NAMALWA (cell line): ENCODE results near the gene TRIOBP.
A peak's percentile ranks its signal among the peaks of the same experiment; 100 is the strongest.
"Not testable (repeated sequence)": the region's sequence is repeated elsewhere in the genome, so short reads cannot be mapped to it uniquely, and the experiment has no call there.

ENCODE experiments used
- DNase-seq: peaks from one replicate; pipeline ENCODE4 v3.0.0-alpha.2; 2015; ENCODE audit warnings: low spot score

The TRIOBP gene

GRCh38 chr22:37775785-37776638, 79.2 kb downstream of the TRIOBP start:
- DNase-seq: no peak

DNA sequence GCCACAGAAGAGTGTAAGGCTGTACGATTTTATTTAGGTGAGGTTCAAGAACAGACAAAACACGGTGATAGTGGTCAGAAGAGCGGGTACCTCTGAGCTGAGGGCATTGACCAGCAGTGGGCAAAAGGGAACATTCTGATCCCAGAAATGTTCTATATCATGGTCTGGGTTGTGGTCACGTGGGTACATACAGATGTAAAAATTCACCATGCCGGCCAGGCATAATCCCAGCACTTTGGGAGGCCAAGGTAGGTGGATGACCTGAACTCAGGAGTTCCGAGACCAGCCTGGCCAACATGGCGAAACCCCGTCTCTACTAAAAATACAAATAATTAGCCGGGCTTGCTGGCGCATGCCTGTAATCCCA, 79.8 kb downstream of the TRIOBP start:
- no peak for DNase-seq

GRCh38 chr22:37777122-37777687, 80.4 kb downstream of the TRIOBP start:
- no peak for DNase-seq

DNA sequence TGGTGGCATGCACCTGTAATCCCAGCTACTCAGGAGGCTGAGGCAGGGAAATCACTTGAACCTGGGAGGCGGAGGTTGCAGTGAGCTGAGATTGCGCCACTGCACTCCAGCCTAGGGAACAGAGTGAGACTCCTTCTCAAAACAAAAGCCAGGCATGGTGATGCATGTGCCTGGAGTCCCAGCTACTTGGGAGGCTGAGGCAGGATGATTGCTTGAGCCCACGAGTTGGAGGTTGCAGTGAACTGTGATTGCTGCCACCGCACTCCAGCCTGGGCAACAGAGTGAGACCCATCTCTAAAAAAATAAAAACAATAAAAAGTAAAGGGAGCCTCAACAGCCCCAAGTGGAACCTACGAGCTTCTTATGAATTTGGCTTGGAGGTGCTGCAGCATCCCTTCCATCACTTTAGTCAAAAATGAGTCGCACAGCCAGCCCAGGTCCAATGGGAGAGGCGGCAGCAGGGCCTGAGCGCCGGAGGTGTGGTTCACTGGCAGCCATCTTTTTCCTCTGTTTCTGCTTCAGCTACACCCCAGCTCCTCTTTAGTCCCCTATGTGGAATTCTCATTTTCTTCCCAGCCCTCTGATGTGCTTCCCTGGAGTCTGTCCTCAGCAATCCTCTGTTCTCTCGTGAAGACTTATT, 81.6 kb downstream of the TRIOBP start:
- DNase-seq: no peak

- no peak for DNase-seq
Measured at GRCh38 chr22:37781434-37782059, 84.7 kb downstream of the TRIOBP start.

DNA sequence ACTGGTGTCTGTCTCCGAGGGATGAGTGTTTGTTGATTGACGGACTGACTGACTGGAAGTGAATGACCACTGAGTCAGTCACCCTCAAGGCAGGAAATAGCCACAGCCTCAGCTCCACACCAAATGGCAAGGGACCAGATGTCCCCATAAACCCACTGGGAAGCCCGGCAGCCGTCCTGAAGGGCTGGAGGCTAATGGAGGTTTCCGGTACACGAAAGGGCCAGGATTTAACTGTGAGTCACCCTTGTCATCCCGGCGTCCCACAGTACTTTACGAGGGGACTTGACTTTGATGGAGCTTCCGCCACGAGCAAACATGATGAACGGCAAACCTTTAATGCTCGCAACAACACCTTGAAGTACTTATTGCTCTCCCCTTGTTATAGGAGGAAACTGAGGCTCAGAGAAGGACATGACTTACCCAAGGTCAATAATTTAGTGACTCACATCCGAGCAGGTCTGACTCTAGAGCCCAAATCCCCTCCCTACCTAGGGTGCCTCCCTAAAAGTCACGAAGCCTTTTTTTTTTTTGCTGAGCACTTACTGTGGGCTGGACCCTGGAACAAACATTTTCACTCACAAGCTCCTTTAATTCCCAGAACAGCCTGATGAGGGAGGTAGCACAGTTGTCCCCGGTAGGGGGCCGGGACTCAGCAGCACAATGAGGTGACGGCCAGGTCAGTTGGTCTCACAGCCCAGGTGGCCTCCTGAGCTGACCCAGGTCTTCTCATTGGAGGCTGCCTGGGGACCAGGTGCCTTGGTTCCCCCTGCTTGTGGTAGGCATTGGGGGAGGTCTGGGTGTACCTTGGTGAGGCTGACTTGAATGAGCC, 85.7 kb downstream of the TRIOBP start:
- no peak for DNase-seq

GRCh38 chr22:37784829-37785495, 88.1 kb downstream of the TRIOBP start:
- DNase-seq: no peak

- no peak for DNase-seq
Measured at GRCh38 chr22:37790234-37790633, 93.4 kb downstream of the TRIOBP start.

DNA sequence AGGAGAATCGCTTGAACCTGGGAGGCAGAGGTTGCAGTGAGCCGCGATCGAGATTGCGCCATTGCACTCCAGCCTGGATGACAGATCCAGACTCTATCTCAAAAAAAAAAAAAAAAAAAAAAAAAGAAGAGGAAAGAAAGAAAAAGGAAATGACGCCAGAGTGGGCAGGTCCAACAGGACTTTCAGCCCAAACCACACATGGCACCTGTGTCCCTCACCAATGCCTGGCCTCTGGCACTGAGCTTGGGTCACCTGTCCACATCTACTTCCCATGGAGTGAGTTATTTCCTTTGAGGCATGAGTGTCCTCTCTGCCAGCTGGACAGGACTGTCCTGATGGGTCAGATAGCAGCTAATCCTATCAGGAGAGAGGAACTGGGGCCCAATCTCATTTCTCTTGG, 95.6 kb downstream of the TRIOBP start:
- DNase-seq: no peak

DNA sequence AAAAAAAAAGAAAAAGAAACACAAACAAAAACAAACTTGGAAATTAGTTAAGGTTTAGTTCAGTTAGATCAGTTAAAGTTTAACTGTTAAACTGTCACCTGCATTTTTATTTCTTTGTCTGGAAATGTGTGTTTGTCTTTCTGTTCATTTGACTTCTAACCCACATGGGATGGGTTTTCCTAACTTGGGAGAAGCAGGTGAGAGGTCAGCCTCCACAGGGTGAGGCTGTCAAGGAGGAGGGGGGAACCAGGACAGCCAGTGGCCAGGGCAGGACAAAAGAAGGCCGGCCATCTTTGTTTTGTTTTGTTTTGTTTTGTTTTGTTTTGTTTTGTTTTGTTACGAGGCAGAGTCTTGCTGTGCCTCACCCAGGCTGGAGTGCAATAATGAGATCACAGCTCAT, 97.5 kb downstream of the TRIOBP start:
- DNase-seq: no peak

- no peak for DNase-seq
Measured at GRCh38 chr22:37796079-37796478, 99.2 kb downstream of the TRIOBP start.

DNA sequence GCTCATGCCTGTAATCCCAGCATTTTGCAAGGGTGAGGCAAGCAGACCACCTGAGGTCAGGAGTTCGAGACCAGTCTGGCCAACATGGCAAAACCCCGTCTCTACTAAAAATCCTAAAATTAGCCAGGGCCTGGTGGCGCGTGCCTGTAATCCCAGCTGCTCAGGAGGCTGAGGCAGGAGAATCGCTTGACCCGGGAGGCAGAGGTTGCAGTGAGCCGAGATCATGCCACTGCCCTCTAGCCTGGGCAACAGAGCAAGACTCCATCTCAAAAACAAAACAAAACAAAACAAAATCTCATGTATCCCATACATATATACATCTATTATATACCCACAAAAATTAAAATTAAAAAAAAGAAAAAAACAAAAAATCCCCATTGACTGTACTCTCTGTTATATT, 100.4 kb downstream of the TRIOBP start:
- DNase-seq: not testable (repeated sequence)

DNA sequence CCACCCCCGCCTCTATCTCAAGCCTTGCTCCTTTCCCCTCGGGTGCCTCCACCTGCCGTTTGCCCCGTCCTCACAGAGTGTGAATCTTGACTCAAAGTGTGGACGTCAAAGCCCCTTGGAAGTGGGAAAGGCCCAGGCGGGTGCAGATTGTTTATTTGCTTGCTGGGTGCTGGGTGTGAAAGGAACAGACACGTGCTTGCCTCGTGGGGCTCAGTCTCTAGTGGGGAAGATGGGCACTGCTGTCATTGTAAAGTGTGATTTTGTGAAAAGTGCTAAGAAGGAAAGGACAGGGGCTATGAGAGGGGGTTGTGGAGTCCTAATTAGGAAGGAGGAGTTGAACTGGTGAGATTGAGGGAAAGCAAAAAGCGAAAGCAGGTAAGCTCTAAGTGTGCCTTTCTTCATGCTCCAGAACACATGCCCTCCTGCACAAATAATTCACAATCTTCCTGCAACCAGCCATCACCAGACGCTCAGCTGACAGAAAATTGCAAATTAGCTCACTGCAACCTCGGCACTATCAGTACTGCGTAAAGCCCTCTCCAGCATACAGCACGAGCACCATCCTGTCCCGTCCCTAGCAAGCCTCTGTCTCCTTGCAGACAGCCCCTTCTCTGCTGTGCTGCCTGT, 101.1 kb downstream of the TRIOBP start:
- DNase-seq: peak; percentile 47

- DNase-seq: not testable (repeated sequence)
Measured at GRCh38 chr22:37799979-37800378, 103.1 kb downstream of the TRIOBP start.

GRCh38 chr22:37801946-37802309, 105.1 kb downstream of the TRIOBP start:
- no peak for DNase-seq

GRCh38 chr22:37802310-37803194, 105.7 kb downstream of the TRIOBP start:
- DNase-seq: no peak

GRCh38 chr22:37803195-37803638, 106.4 kb downstream of the TRIOBP start:
- no peak for DNase-seq

- no peak for DNase-seq
Measured at GRCh38 chr22:37803639-37804351, 106.9 kb downstream of the TRIOBP start.

DNA sequence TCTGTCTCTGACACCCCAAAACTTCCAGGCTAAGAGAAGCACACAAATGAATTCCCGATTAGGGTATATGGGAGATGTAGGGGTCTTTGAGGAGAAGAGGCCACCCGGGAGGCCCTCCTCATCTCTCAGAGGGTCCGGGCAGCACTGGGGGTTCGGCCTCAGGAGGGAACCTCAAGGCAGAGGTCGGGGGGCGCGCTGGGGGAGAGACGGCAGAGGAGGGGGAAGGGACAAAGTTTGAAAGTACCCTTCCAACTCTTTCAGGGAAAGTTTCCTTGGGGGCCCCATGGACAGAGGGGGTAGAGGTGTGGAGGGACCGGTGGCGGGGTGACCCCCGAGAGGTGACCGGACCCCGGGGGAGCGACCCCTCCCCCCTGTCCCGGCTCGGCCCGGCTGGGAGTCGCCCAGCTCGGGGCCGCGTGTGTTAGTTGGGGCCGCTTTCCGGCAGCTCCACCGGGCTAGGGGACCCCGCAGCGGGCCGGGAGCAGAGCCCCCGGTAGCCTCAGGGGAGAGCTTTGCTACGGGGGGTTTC, 107.6 kb downstream of the TRIOBP start:
- no peak for DNase-seq
